H9 (cell line): ENCODE measurements around the gene ARMCX2. TPM values are rescaled to one million over a fixed set of nuclear protein-coding genes. Genes with fewer than 3 reads are reported as not detected.

ENCODE experiments used
- DNase-seq: peaks from one replicate; pipeline ENCODE4 v3.0.0-alpha.2; 2017
- H2AFZ ChIP-seq: one replicate; pipeline ENCODE4 v1.6.1; 2013; ENCODE audit warnings: mild to moderate bottlenecking, low read length, control low read depth, moderate library complexity
- H2AK5ac ChIP-seq: 2 replicates; pipeline ENCODE4 v1.6.1; 2013; ENCODE audit warnings: low read length, control low read depth, mixed read lengths; ENCODE audit not compliant: insufficient read length
- H2BK120ac ChIP-seq: one replicate; pipeline ENCODE4 v1.6.1; 2013; ENCODE audit warnings: low read depth, mild to moderate bottlenecking, low read length, control low read depth, inconsistent platforms; ENCODE audit not compliant: poor library complexity, severe bottlenecking
- H2BK12ac ChIP-seq: 2 replicates; pipeline ENCODE4 v1.6.1; 2013; ENCODE audit warnings: low read length, control low read depth, mixed read lengths, low read depth; ENCODE audit not compliant: insufficient read length
- H2BK15ac ChIP-seq: 2 replicates; pipeline ENCODE4 v1.6.1; 2013; ENCODE audit warnings: low read depth, low read length, control low read depth
- H2BK20ac ChIP-seq: one replicate; pipeline ENCODE4 v1.6.1; 2013; ENCODE audit warnings: low read depth, mild to moderate bottlenecking, low read length, control low read depth, inconsistent platforms; ENCODE audit not compliant: poor library complexity, severe bottlenecking
- H2BK5ac ChIP-seq: 2 replicates; pipeline ENCODE4 v1.6.1; 2013; ENCODE audit warnings: low read length, control low read depth, mixed read lengths; ENCODE audit not compliant: insufficient read length
- H3K14ac ChIP-seq: 2 replicates; pipeline ENCODE4 v1.6.1; 2013; ENCODE audit warnings: low read length, control low read depth; ENCODE audit not compliant: insufficient read depth
- H3K18ac ChIP-seq: 2 replicates; pipeline ENCODE4 v1.6.1; 2013; ENCODE audit warnings: low read depth, mild to moderate bottlenecking, mixed read lengths, low read length, control low read depth; ENCODE audit not compliant: insufficient read length
- H3K23ac ChIP-seq: 2 replicates; pipeline ENCODE4 v1.6.1; 2013; ENCODE audit warnings: low read length, control low read depth, mixed read lengths, low read depth; ENCODE audit not compliant: insufficient read length
- H3K23me2 ChIP-seq: 2 replicates; pipeline ENCODE4 v1.6.1; 2013; ENCODE audit warnings: low read depth, mild to moderate bottlenecking, mixed read lengths, low read length, control low read depth; ENCODE audit not compliant: insufficient read length, poor library complexity, severe bottlenecking
- H3K27ac ChIP-seq: 2 replicates; pipeline ENCODE4 v1.5.1; 2013; ENCODE audit warnings: low read length, control low read depth, mixed read lengths, low read depth; ENCODE audit not compliant: insufficient read length
- H3K27me3 ChIP-seq: 2 replicates; pipeline ENCODE4 v1.6.1; 2013; ENCODE audit warnings: low read length, control low read depth, inconsistent platforms; ENCODE audit not compliant: insufficient read depth
- H3K4ac ChIP-seq: 2 replicates; pipeline ENCODE4 v1.6.1; 2013; ENCODE audit warnings: low read depth, mild to moderate bottlenecking, control low read depth, inconsistent platforms, low read length, moderate library complexity
- H3K4me1 ChIP-seq: 2 replicates; pipeline ENCODE4 v1.6.1; 2013; ENCODE audit warnings: low read length, control low read depth, inconsistent platforms; ENCODE audit not compliant: insufficient read depth
- H3K4me2 ChIP-seq: 2 replicates; pipeline ENCODE4 v1.6.1; 2013; ENCODE audit warnings: low read length, control low read depth, mixed read lengths; ENCODE audit not compliant: insufficient read length, insufficient read depth
- H3K56ac ChIP-seq: 2 replicates; pipeline ENCODE4 v1.6.1; 2013; ENCODE audit warnings: low read depth, mild to moderate bottlenecking, mixed read lengths, low read length, control low read depth; ENCODE audit not compliant: insufficient read length
- H3K79me1 ChIP-seq: 2 replicates; pipeline ENCODE4 v1.6.1; 2013; ENCODE audit warnings: low read depth, mild to moderate bottlenecking, moderate library complexity, low read length, control low read depth, inconsistent platforms; ENCODE audit not compliant: insufficient read depth, poor library complexity, severe bottlenecking
- H3K79me2 ChIP-seq: 2 replicates; pipeline ENCODE4 v1.6.1; 2013; ENCODE audit warnings: low read length, control low read depth, inconsistent platforms; ENCODE audit not compliant: insufficient read depth
- H3K9ac ChIP-seq: 2 replicates; pipeline ENCODE4 v1.6.1; 2013; ENCODE audit warnings: low read length, control low read depth, mixed read lengths; ENCODE audit not compliant: insufficient read length; ENCODE audit errors: extremely low read depth
- H3K9me3 ChIP-seq: one replicate; pipeline ENCODE4 v1.6.1; 2013; ENCODE audit warnings: low read depth, low read length, inconsistent platforms; ENCODE audit not compliant: control insufficient read depth
- H3T11ph ChIP-seq: one replicate; pipeline ENCODE4 v1.6.1; 2013; ENCODE audit warnings: mild to moderate bottlenecking, low read length, control low read depth, inconsistent platforms
- H4K20me1 ChIP-seq: one replicate; pipeline ENCODE4 v1.6.1; 2013; ENCODE audit not compliant: control insufficient read depth, insufficient read length, insufficient read depth
- H4K5ac ChIP-seq: 2 replicates; pipeline ENCODE4 v1.6.1; 2013; ENCODE audit warnings: low read depth, mild to moderate bottlenecking, mixed read lengths, low read length, control low read depth; ENCODE audit not compliant: insufficient read length
- H4K8ac ChIP-seq: replicated peaks from 2 replicates; pipeline ENCODE4 v1.6.1; 2013; ENCODE audit warnings: low read length, control low read depth, mixed read lengths, low read depth; ENCODE audit not compliant: insufficient read length
- H4K91ac ChIP-seq: 2 replicates; pipeline ENCODE4 v1.6.1; 2013; ENCODE audit warnings: low read depth, mild to moderate bottlenecking, moderate library complexity, mixed read lengths, low read length, control low read depth; ENCODE audit not compliant: insufficient read length
- H3K27ac Mint-ChIP-seq, 3 experiments: 2 replicates in 2 of 3; 3 replicates in 1 of 3; pipeline ENCODE4 v1.8.0; 2020 to 2021; ENCODE audit warnings: mixed read lengths in 3 of 3, mild to moderate bottlenecking in 1 of 3, moderate library complexity in 1 of 3
- H3K27me3 Mint-ChIP-seq: 2 replicates; pipeline ENCODE4 v1.8.0; 2021; ENCODE audit warnings: low read depth, mild to moderate bottlenecking, moderate library complexity, mixed read lengths
- H3K36me3 Mint-ChIP-seq, 3 experiments: 2 replicates in 2 of 3; 3 replicates in 1 of 3; pipeline ENCODE4 v1.8.0; 2020 to 2021; ENCODE audit warnings: low read depth in 3 of 3, mixed read lengths in 3 of 3; ENCODE audit not compliant: insufficient read depth in 1 of 3
- H3K4me1 Mint-ChIP-seq, 2 experiments: 2 replicates each; pipeline ENCODE4 v1.8.0; 2020; ENCODE audit warnings: mixed read lengths in 2 of 2
- H3K4me3 Mint-ChIP-seq, 2 experiments: 2 replicates in 1 of 2; 3 replicates in 1 of 2; pipeline ENCODE4 v1.8.0; 2020 to 2021; ENCODE audit warnings: mild to moderate bottlenecking in 2 of 2, mixed read lengths in 2 of 2, moderate library complexity in 1 of 2
- H3K9me3 Mint-ChIP-seq, 2 experiments: 2 replicates in 1 of 2; 3 replicates in 1 of 2; pipeline ENCODE4 v1.8.0; 2020; ENCODE audit warnings: mild to moderate bottlenecking in 2 of 2, mixed read lengths in 2 of 2, moderate library complexity in 1 of 2
- CTCF ChIP-seq: fragments of 200-600 bp; sonication (generic); conservative IDR thresholded peaks from 3 replicates; pipeline ENCODE4 v1.8.0; 2021; ENCODE audit warnings: antibody characterized with exemption, mild to moderate bottlenecking
- total RNA-seq: library from RNA; stranded (reverse); gene quantifications from 2 replicates; pipeline ENCODE4 v1.2.1, GENCODE V29; 2021

Gene ARMCX2
- total RNA-seq, 1 experiment from 2014 or later: 108 TPM

GRCh38 chrX:101639583-101639982, 20.1 kb downstream of the ARMCX2 start:
- no peak overlapping the region for H3K27ac ChIP-seq
- H2AK5ac ChIP-seq: no peak overlapping the region
- DNase-seq: no peak
- H4K8ac ChIP-seq: no peak overlapping the region
- peaks cover 36% of the 10 kb centered on the region for H3K9me3 ChIP-seq
- no peak overlapping the region for H3K18ac ChIP-seq
- H3K79me2 ChIP-seq: no peaks in the 10 kb centered on the region
- H2BK12ac ChIP-seq: no peak overlapping the region
- no peak overlapping the region for H2BK120ac ChIP-seq
- H3K79me1 ChIP-seq: no peaks in the 10 kb centered on the region
- Mint-ChIP-seq H3K4me3 (no peak overlapping the region), H3K27ac (peak overlapping the region in 1 of 3 experiments; percentile 68; a peak in 2 of 7 replicates), H3K9me3 (peaks cover 67 to 77% of the 10 kb centered on the region in 2 experiments), H3K27me3 (no peaks in the 10 kb centered on the region), H3K36me3 (no peaks in the 10 kb centered on the region), H3K4me1 (no peaks in the 10 kb centered on the region)
- H2BK5ac ChIP-seq: no peak overlapping the region
- no peak overlapping the region for H2BK15ac ChIP-seq
- H3K23ac ChIP-seq: no peak overlapping the region
- no peak overlapping the region for H3K9ac ChIP-seq
- no peak overlapping the region for H4K91ac ChIP-seq
- H3K27me3 ChIP-seq: no peaks in the 10 kb centered on the region
- no peak overlapping the region for H3K4ac ChIP-seq
- TF ChIP-seq CTCF: no peak
- no peak overlapping the region for H3K4me2 ChIP-seq
- H2AFZ ChIP-seq: no peak overlapping the region
- no peak overlapping the region for H3T11ph ChIP-seq
- H4K20me1 ChIP-seq: no peaks in the 10 kb centered on the region
- no peaks in the 10 kb centered on the region for H3K23me2 ChIP-seq
- no peak overlapping the region for H4K5ac ChIP-seq
- H2BK20ac ChIP-seq: no peak overlapping the region
- no peaks in the 10 kb centered on the region for H3K4me1 ChIP-seq
- H3K14ac ChIP-seq: no peak overlapping the region
- H3K56ac ChIP-seq: no peak overlapping the region
